ENCODE results near the gene KCND1.

The KCND1 gene

DNA sequence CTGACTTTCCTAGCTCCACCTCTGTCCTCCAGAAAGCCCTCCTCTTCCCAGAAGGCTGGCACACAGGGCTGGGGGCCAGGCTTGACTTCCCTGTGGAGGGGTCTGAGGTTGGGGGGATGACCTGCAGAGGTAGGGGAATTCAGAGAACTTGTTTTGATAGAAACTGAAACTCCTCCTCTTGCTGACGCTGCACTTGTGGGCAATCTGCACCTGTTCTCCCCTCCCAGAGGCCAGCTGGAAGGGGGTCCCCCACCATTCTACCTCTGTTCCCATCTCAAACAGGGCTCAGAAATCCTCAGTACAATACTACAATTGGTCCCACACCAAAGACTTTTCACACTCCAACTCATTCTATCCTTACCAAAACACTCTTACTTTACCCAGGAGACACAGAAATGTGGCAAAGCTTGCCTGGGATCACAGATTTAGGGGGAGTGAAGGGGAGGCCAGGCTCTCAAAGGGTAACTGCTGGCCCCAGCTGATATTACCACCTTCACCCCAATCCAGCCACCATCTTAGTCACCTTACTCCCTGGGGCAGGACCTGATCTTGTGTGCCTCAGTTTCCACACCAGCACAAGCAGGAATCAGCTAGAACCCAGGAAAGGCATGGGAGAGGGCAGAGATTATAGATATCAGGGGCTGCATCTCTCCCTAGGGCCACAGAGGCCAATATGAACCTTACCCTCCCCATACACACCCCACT is 32.8 kb downstream of the KCND1 start:
- peaks cover 83% of the 10 kb centered on the region for H3K4me1 ChIP-seq (ENCODE audit: low read length)
- no peak overlapping the region for H2AFZ ChIP-seq (ENCODE audit: low read length)
- TF ChIP-seq EZH2phosphoT487 (IDR thresholded peaks at IDR 0.05; ENCODE audit: low read length) (no peak), EZH2 (optimal IDR thresholded peaks at IDR 0.05; ENCODE audit: low read depth, low read length) (no peak)
- TF ChIP-seq, protein P1, sequence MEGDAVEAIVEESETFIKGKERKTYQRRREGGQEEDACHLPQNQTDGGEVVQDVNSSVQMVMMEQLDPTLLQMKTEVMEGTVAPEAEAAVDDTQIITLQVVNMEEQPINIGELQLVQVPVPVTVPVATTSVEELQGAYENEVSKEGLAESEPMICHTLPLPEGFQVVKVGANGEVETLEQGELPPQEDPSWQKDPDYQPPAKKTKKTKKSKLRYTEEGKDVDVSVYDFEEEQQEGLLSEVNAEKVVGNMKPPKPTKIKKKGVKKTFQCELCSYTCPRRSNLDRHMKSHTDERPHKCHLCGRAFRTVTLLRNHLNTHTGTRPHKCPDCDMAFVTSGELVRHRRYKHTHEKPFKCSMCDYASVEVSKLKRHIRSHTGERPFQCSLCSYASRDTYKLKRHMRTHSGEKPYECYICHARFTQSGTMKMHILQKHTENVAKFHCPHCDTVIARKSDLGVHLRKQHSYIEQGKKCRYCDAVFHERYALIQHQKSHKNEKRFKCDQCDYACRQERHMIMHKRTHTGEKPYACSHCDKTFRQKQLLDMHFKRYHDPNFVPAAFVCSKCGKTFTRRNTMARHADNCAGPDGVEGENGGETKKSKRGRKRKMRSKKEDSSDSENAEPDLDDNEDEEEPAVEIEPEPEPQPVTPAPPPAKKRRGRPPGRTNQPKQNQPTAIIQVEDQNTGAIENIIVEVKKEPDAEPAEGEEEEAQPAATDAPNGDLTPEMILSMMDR (IDR thresholded peaks at IDR 0.05; ENCODE audit: low read length), result no peak
- no peaks in the 10 kb centered on the region for H4K20me1 ChIP-seq (ENCODE audit: insufficient read depth, low read length)
- peak overlapping the region; percentile 87 for H3K4me2 ChIP-seq (ENCODE audit: low read depth, low read length)
- peak overlapping the region; percentile 95 for H3K9ac ChIP-seq (ENCODE audit: low read length)
- peaks cover 61% of the 10 kb centered on the region for H3K79me2 ChIP-seq (ENCODE audit: low read length)
- H3K4me3 ChIP-seq (ENCODE audit: low read length), result peak overlapping the region; percentile 39; the same call in 1 of the 2 replicates
- DNase-seq, result peak; percentile 96
- H3K9me2 ChIP-seq (replicated peaks; ENCODE audit: insufficient read depth, low read length), result no peaks in the 10 kb centered on the region
- peak overlapping the region; percentile 100 for H3K27ac ChIP-seq (ENCODE audit: low read length)
- H3F3A ChIP-seq (ENCODE audit: insufficient read depth, low read length), result peaks cover 57% of the 10 kb centered on the region
- no peaks in the 10 kb centered on the region for H3K9me3 ChIP-seq (replicated peaks; ENCODE audit: insufficient read depth, low read length)
- H3K36me3 ChIP-seq (replicated peaks; ENCODE audit: insufficient read depth, low read length), result no peaks in the 10 kb centered on the region
- H3K27me3 ChIP-seq (replicated peaks; ENCODE audit: insufficient read depth, low read length), result no peaks in the 10 kb centered on the region

DNA sequence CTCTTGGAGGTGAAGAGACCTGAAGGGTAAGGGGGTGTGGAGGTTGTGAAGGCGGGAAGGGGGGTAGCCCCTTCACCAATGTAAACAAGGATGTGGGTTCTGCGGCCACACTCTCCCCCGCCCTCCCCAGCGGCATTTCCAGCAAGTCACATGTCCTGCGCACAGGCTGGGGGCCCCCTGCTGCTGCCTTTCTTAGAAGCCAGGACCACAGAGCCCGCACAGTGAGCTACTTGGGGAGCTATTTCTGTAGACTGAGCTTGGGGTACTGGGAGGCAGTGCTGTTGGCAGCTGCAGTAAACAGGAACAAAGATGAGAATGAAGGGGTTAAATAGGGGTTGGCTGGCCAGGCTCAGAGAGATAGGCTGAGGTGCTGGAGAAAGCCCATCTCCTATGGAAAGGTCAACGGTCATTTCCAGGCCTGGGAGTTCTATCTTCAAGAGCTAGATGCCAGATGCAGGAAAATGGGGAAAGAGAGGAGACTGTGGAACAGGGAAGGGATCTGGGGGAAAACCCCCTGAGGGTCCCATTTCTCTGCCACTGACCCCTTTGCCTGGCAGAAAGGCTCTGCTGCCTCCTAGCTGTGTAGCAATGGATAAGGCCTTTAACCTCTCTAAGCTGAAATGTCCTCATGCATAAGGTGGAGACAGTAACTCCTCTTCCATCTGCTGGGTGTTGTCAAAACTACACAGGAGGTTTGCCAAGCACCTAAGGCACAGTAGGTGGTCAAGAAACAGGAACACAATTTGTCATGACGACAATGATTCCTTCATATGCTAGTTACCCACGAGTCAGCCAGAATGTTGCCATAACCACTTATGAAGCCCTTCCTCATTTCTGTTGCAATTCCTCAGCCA is 34.4 kb downstream of the KCND1 start:
- Histone ChIP-seq H3K79me2 (ENCODE audit: low read length) (peaks cover 52% of the 10 kb centered on the region), H3K4me2 (ENCODE audit: low read depth, low read length) (peak overlapping the region; percentile 76)
- peak; percentile 94 for DNase-seq

DNA sequence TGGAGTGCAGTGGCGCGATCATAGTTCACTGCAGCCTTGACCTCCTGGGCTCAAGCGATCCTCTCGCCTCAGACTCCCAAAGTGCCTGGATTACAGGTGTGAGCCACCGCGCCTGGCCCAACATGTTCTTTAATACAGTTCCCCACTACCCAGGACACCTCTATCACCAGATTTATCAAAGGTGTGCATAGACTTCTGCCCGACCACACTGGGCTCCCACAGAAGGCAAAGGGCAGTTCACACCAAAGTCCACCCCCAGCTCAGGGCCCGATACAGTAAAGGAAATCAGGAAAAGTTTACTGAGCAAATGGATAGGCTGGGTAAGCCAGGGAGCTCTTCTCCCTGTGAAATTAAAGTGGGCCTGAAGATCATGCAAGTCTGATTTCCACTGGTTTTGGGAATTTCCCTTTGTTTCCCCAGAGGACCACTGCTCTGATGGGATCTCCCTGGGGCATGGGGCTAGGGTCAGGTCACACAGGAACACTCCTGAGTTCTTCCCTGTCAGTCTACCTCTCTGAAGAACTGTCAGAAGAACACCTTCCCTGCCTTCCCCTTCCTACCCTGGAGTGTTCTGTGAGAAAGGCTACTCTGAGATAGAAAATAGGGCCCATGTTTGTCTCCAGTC is 35.1 kb downstream of the KCND1 start:
- Histone ChIP-seq H3K4me3 (ENCODE audit: low read length) (no peak overlapping the region; the same call in 1 of the 2 replicates), H3F3A (ENCODE audit: insufficient read depth, low read length) (peaks cover 65% of the 10 kb centered on the region), H3K9me3 (replicated peaks; ENCODE audit: insufficient read depth, low read length) (no peaks in the 10 kb centered on the region), H3K4me2 (ENCODE audit: low read depth, low read length) (peak overlapping the region; percentile 59), H2AFZ (ENCODE audit: low read length) (no peak overlapping the region), H3K36me3 (replicated peaks; ENCODE audit: insufficient read depth, low read length) (no peaks in the 10 kb centered on the region), H3K9me2 (replicated peaks; ENCODE audit: insufficient read depth, low read length) (no peaks in the 10 kb centered on the region), H3K79me2 (ENCODE audit: low read length) (peaks cover 45% of the 10 kb centered on the region), H3K4me1 (ENCODE audit: low read length) (peaks cover 73% of the 10 kb centered on the region), H4K20me1 (ENCODE audit: insufficient read depth, low read length) (no peaks in the 10 kb centered on the region), H3K27ac (ENCODE audit: low read length) (peak overlapping the region; percentile 100), H3K27me3 (replicated peaks; ENCODE audit: insufficient read depth, low read length) (no peaks in the 10 kb centered on the region), H3K9ac (ENCODE audit: low read length) (peak overlapping the region; percentile 75)
- TF ChIP-seq, protein P1 (IDR thresholded peaks at IDR 0.05; ENCODE audit: low read length), result no peak
- TF ChIP-seq EZH2phosphoT487 (IDR thresholded peaks at IDR 0.05; ENCODE audit: low read length) (no peak), EZH2 (optimal IDR thresholded peaks at IDR 0.05; ENCODE audit: low read depth, low read length) (no peak)
- DNase-seq, result no peak

More for the DNA sequence above, 34.4 kb downstream of the KCND1 start:
- TF ChIP-seq, protein P1 (IDR thresholded peaks at IDR 0.05; ENCODE audit: low read length), result peak; percentile 64
- TF ChIP-seq EZH2phosphoT487 (IDR thresholded peaks at IDR 0.05; ENCODE audit: low read length), result no peak
- Histone ChIP-seq H3K27me3 (replicated peaks; ENCODE audit: insufficient read depth, low read length) (no peaks in the 10 kb centered on the region), H4K20me1 (ENCODE audit: insufficient read depth, low read length) (no peaks in the 10 kb centered on the region), H2AFZ (ENCODE audit: low read length) (no peak overlapping the region), H3K4me3 (ENCODE audit: low read length) (peak overlapping the region; percentile 32), H3K9me2 (replicated peaks; ENCODE audit: insufficient read depth, low read length) (no peaks in the 10 kb centered on the region), H3K4me1 (ENCODE audit: low read length) (peaks cover 78% of the 10 kb centered on the region), H3K36me3 (replicated peaks; ENCODE audit: insufficient read depth, low read length) (no peaks in the 10 kb centered on the region), H3K9me3 (replicated peaks; ENCODE audit: insufficient read depth, low read length) (no peaks in the 10 kb centered on the region), H3K9ac (ENCODE audit: low read length) (peak overlapping the region; percentile 75), H3F3A (ENCODE audit: insufficient read depth, low read length) (peaks cover 65% of the 10 kb centered on the region), H3K27ac (ENCODE audit: low read length) (peak overlapping the region; percentile 100)

Measured in MM.1S (cell line).